GM19035 (cell line): ENCODE measurements around the gene FBXO34.
"Not testable (repeated sequence)": the region's sequence is repeated elsewhere in the genome, so short reads cannot be mapped to it uniquely, and the experiment has no call there.

ENCODE experiments used
- ATAC-seq: cut with Tn5 transposase; IDR thresholded peaks from one replicate; pipeline ENCODE4 v1.9.1; 2021; ENCODE audit not compliant: unreplicated experiment

Gene FBXO34

GRCh38 chr14:55340482-55340881 is 69.3 kb downstream of the FBXO34 start:
- ATAC-seq, result no peak

GRCh38 chr14:55341781-55342180 is 70.6 kb downstream of the FBXO34 start:
- no peak for ATAC-seq

- ATAC-seq, result not testable (repeated sequence)
Observed at GRCh38 chr14:55344582-55345163, 73.5 kb downstream of the FBXO34 start.

- no peak for ATAC-seq
Observed at GRCh38 chr14:55347040-55347439, 75.8 kb downstream of the FBXO34 start.

GRCh38 chr14:55347748-55348147 is 76.5 kb downstream of the FBXO34 start:
- no peak for ATAC-seq

GRCh38 chr14:55348766-55349453 is 77.7 kb downstream of the FBXO34 start:
- ATAC-seq, result peak; percentile 56

- ATAC-seq, result no peak
Observed at GRCh38 chr14:55349565-55349964, 78.3 kb downstream of the FBXO34 start.

GRCh38 chr14:55350461-55350860 is 79.2 kb downstream of the FBXO34 start:
- no peak for ATAC-seq

- no peak for ATAC-seq
Observed at GRCh38 chr14:55351111-55351510, 79.9 kb downstream of the FBXO34 start.

- ATAC-seq, result no peak
Observed at GRCh38 chr14:55352201-55352600, 81.0 kb downstream of the FBXO34 start.

GRCh38 chr14:55353686-55354467 is 82.7 kb downstream of the FBXO34 start:
- ATAC-seq, result no peak

GRCh38 chr14:55354500-55354899 is 83.3 kb downstream of the FBXO34 start:
- ATAC-seq, result peak; percentile 84

GRCh38 chr14:55355922-55356321 is 84.7 kb downstream of the FBXO34 start:
- no peak for ATAC-seq

GRCh38 chr14:55356913-55357312 is 85.7 kb downstream of the FBXO34 start:
- no peak for ATAC-seq

GRCh38 chr14:55359307-55359706 is 88.1 kb downstream of the FBXO34 start:
- no peak for ATAC-seq

GRCh38 chr14:55361190-55361589 is 90.0 kb downstream of the FBXO34 start:
- no peak for ATAC-seq

GRCh38 chr14:55366271-55366670 is 95.0 kb downstream of the FBXO34 start:
- no peak for ATAC-seq

- ATAC-seq, result no peak
Observed at GRCh38 chr14:55370883-55371455, 99.7 kb downstream of the FBXO34 start.

GRCh38 chr14:55372423-55372822 is 101.2 kb downstream of the FBXO34 start:
- no peak for ATAC-seq

GRCh38 chr14:55372825-55373224 is 101.6 kb downstream of the FBXO34 start:
- no peak for ATAC-seq

GRCh38 chr14:55373784-55374705 is 102.8 kb downstream of the FBXO34 start:
- ATAC-seq, result no peak
